ENCODE data around the gene TMEM141. TPM values are rescaled to one million over a fixed set of nuclear protein-coding genes. Genes with fewer than 3 reads are reported as not detected.
A peak's percentile ranks its signal among the peaks of the same experiment; 100 is the strongest.

The TMEM141 gene
- total RNA-seq (10 to 100 TPM; 38.9 to 76.9 TPM), polyA plus RNA-seq (ENCODE audit: insufficient read length in 2 of 2) (10 to 100 TPM; 51.7 to 55.4 TPM)
- long read RNA-seq, donor 1, transcript TMEM141-204 (4 exons, 683 nt), result minor isoform, 9 of 34 reads
- long read RNA-seq, donor 1, transcript TMEM141-201 (5 exons, 768 nt), result major isoform, 21 of 34 reads
- long read RNA-seq, donor 1, partial matches to known transcripts, result 0 of 34 reads
- long read RNA-seq, donor 1, other reads (novel, unspliced or antisense), result 0 of 34 reads
- long read RNA-seq, donor 2, transcript TMEM141-201 (5 exons, 768 nt), result major isoform, 9 of 11 reads
- long read RNA-seq, donor 2, partial matches to known transcripts, result 0 of 11 reads
- long read RNA-seq, donor 2, other reads (novel, unspliced or antisense), result 0 of 11 reads
- long read RNA-seq, donor 3, transcript TMEM141-201 (5 exons, 768 nt), result major isoform, 8 of 13 reads
- long read RNA-seq, donor 3, partial matches to known transcripts, result 0 of 13 reads
- long read RNA-seq, donor 3, other reads (novel, unspliced or antisense), result 0 of 13 reads
- long read RNA-seq, donor 4, transcript TMEM141-201 (5 exons, 768 nt), result major isoform, 69 of 98 reads
- long read RNA-seq, donor 4, transcript TMEM141-204 (4 exons, 683 nt), result minor isoform, 6 of 98 reads
- long read RNA-seq, donor 4, transcript TMEM141-202 (5 exons, 839 nt), result minor isoform, 8 of 98 reads
- long read RNA-seq, donor 4, partial matches to known transcripts, result 9 of 98 reads
- long read RNA-seq, donor 4, other reads (novel, unspliced or antisense), result 6 of 98 reads

DNA sequence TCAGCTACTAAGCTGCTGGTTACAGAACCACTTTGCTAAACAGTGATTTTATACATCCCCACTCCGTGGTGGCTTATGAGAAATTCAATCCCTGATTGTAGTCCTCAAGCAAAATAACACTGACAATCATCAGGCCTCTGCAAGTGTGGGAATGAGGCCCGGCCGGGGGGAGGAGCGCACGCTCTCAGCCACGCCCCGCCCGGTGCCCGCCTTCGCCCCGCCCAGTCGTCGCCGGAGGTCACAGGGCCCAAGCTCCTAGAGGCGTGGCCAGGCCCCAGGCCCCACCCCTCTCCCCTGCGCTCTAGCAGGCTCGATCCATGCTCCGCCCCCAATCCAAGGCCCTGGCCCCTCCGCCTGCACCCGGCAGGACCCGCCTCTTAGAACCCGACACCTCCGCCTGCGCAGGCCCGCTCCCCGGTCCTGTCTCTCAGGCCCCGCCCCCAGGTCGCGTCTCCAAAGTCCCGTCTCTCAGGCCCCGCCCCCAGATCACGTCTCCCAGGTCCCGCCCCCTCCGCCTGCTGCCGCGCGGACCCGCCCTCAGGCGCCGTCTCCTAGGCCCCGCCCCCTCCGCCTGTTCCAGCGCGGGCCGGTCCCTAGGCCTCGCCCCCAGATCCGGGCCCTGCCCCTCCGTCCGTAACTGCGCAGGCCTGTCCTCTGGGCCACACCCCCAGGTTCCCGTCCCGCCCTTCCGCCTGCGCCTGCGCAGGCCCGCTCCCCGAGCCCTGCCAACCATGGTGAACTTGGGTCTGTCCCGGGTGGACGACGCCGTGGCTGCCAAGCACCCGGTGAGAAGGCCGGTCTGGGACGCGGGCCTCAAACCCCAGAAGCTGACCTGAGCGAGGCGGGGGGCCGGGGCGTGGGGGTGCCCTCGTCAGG is at the start of gene TMEM141:
TSS of gene TMEM141 (plus strand) at position 705 of the 876 bp plus-strand sequence. CDS start at position 732, 27 bp downstream.
- H3K4me1 ChIP-seq (ENCODE audit: control insufficient read depth, insufficient read depth, low read length), result peaks cover 39% of the 10 kb centered on the region
- under 1% methylated on average over 67 of the region's 70 CpGs for WGBS (ENCODE audit: insufficient coverage)
- peak within 1 kb of the TSS; percentile 95 for H3K27ac ChIP-seq (ENCODE audit: low read depth, low read length)
- DNase-seq (ENCODE audit: low read depth in 4 of 6, low spot score in 6 of 6), result peak; percentile 85 to 100 (median 98)
- peak within 1 kb of the TSS; percentile 88 for H3K4me3 ChIP-seq (ENCODE audit: low read depth, low read length)
- H3K9me3 ChIP-seq (ENCODE audit: control insufficient read depth, insufficient read depth, low read length), result no peaks in the 10 kb centered on the region
- no peaks in the 10 kb centered on the region for H3K27me3 ChIP-seq (ENCODE audit: control insufficient read depth, insufficient read depth, low read length)
- peaks cover 26% of the 10 kb centered on the region for H3K36me3 ChIP-seq (ENCODE audit: control insufficient read depth, insufficient read depth, low read length)

DNA sequence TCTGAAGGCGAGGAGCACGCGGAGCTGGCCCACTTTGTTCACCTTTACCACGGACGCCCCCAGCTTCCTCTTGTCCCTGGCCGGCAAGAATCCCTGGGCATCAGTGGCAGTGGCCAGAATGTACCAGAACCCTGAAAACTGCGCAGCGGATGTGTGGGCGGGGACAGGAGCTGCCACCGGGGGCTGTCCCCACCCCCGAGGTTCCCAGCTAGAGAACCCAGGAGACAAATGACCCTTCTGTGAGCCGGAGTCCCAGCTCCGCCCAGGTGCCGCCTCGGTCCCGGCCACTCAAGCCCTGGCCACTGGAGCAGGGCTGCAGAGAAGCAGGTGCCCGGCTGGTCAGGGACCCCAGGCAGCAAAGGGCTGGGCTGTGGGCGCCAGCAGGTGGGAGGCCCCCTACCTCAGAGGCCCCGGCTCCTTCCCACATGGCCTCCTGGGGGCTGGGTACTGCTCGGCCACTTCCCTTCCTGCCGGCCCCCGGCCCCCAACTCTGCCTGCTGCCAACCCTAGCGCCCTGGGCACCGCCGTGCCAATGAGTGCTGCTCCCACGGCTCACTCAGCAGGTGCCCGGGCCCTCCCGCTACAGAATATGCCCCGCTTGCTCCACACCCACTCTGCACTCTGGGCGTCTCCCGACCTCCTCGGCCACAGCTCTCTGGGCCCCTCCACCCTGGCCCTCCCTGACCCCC is 49.1 kb upstream of the TMEM141 start:
- peaks cover 3% of the 10 kb centered on the region for H3K36me3 ChIP-seq (ENCODE audit: control insufficient read depth, insufficient read depth, low read length)
- H3K27me3 ChIP-seq (ENCODE audit: control insufficient read depth, insufficient read depth, low read length), result peaks cover 23% of the 10 kb centered on the region
- H3K9me3 ChIP-seq (ENCODE audit: control insufficient read depth, insufficient read depth, low read length), result no peaks in the 10 kb centered on the region
- no peak for DNase-seq (ENCODE audit: low read depth in 4 of 6, low spot score in 6 of 6)
- peaks cover 21% of the 10 kb centered on the region for H3K4me1 ChIP-seq (ENCODE audit: control insufficient read depth, insufficient read depth, low read length)
- H3K4me3 ChIP-seq (ENCODE audit: low read depth, low read length), result no peak overlapping the region
- H3K27ac ChIP-seq (ENCODE audit: low read depth, low read length), result no peak overlapping the region
- 48% methylated on average over 32 of the region's 32 CpGs for WGBS (ENCODE audit: insufficient coverage)

DNA sequence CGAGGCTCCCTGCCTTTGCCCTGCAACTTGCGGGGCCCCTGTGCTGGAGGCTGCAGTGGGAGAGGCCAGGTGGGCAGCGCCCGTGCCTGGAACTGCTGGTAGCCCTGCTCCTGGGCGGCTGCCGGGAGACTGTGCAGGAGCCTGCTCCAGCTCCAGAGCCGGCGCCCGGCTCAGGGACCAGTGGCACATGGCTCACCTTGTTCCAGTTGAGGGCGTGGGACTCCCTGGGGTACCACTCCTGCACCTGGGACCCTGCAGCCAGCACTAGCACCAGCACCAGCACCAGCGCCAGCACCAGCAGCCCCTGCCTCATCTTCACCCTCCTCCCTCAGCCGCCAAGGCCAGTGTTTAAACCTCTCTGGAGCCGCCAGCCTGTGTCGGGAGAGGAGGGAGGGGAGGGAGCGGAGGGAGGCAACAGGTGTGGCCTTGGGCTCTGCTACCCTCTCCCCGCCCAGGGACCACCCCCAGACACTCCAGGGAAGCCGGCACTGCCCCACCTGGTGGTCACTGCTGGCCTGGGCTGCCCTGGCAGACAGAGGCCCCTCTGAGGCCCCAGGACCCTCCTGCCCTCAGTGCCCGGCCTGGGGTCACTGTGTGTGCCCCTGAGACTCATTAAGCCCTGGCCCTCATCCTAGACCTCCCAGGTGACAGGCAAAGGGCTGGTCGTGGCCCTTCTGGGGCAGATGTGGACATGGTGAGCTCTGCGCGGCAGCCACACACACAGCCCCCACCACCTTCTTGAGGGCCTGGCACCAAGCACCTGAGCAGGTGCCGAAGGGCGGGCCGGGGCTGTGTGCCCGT is 48.4 kb upstream of the TMEM141 start, which contains the start of gene LCN10:
TSS of gene LCN10 (minus strand) at position 350 of the 801 bp plus-strand sequence. CDS start at position 313, 37 bp downstream.
- no peak within 1 kb of the TSS for H3K4me3 ChIP-seq (ENCODE audit: low read depth, low read length)
- peaks cover 23% of the 10 kb centered on the region for H3K27me3 ChIP-seq (ENCODE audit: control insufficient read depth, insufficient read depth, low read length)
- 56% methylated on average over 16 of the region's 25 CpGs for WGBS (ENCODE audit: insufficient coverage)
- no peak within 1 kb of the TSS for H3K27ac ChIP-seq (ENCODE audit: low read depth, low read length)
- no peak for DNase-seq (ENCODE audit: low read depth in 4 of 6, low spot score in 6 of 6)
- peaks cover 21% of the 10 kb centered on the region for H3K4me1 ChIP-seq (ENCODE audit: control insufficient read depth, insufficient read depth, low read length)
- no peaks in the 10 kb centered on the region for H3K9me3 ChIP-seq (ENCODE audit: control insufficient read depth, insufficient read depth, low read length)
- peaks cover 3% of the 10 kb centered on the region for H3K36me3 ChIP-seq (ENCODE audit: control insufficient read depth, insufficient read depth, low read length)

DNA sequence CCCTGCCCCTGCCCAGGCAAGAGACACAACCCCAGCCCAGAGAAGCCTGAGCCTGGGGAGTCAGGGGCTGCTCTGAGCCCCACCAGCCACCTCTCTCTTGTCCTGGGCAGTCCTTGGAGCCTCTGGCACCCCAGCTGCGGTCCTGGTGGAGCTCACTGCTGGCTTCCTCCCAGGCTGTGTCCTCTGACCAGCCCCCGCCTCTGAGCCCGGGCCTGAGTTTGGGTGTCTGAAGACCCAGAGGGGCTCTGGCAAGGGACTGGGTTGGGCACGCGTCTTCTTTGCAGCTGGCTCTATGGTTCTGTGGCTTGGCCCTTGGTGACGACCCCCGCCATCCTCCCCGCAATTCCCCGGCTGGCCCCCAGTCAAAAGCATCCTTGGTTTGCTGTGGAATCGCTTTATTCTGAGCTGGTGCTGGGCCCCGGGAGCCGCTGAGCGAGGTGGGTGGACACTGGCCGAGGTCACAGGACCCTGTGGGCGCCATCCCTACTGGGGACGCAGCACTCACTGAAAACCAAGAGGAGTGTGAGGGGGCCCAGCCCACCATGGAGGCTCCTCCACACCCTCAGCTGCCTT is 47.4 kb upstream of the TMEM141 start:
- Histone ChIP-seq H3K4me3 (ENCODE audit: low read depth, low read length) (no peak overlapping the region), H3K27ac (ENCODE audit: low read depth, low read length) (no peak overlapping the region), H3K27me3 (ENCODE audit: control insufficient read depth, insufficient read depth, low read length) (peaks cover 23% of the 10 kb centered on the region), H3K4me1 (ENCODE audit: control insufficient read depth, insufficient read depth, low read length) (peaks cover 28% of the 10 kb centered on the region), H3K36me3 (ENCODE audit: control insufficient read depth, insufficient read depth, low read length) (peaks cover 3% of the 10 kb centered on the region), H3K9me3 (ENCODE audit: control insufficient read depth, insufficient read depth, low read length) (no peaks in the 10 kb centered on the region)
- DNase-seq (ENCODE audit: low read depth in 4 of 6, low spot score in 6 of 6), result no peak
- WGBS (ENCODE audit: insufficient coverage), result 74% methylated on average over 16 of the region's 16 CpGs

DNA sequence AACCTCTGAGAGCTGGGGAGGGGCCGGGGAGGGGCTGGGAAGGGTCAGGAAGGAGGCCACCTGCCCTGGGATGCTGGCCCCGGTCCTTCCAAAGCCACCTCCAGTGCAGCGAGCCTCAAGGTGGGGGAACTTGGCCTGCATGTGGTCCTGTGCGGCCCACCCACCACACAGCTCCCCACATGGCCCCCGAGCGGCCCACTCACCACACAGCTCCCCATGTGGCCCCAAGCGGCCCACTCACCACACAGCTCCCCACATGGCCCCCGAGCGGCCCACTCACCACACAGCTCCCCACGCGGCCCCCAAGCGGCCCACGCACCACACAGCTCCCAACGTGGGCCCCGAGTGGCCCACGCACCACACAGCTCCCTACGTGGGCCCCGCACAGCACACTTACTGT is 46.4 kb upstream of the TMEM141 start:
- Histone ChIP-seq H3K9me3 (ENCODE audit: control insufficient read depth, insufficient read depth, low read length) (no peaks in the 10 kb centered on the region), H3K27ac (ENCODE audit: low read depth, low read length) (no peak overlapping the region), H3K4me1 (ENCODE audit: control insufficient read depth, insufficient read depth, low read length) (peaks cover 29% of the 10 kb centered on the region), H3K27me3 (ENCODE audit: control insufficient read depth, insufficient read depth, low read length) (peaks cover 23% of the 10 kb centered on the region), H3K36me3 (ENCODE audit: control insufficient read depth, insufficient read depth, low read length) (peaks cover 3% of the 10 kb centered on the region), H3K4me3 (ENCODE audit: low read depth, low read length) (no peak overlapping the region)
- DNase-seq (ENCODE audit: low read depth in 4 of 6, low spot score in 6 of 6), result no peak
- 89% methylated on average over 14 of the region's 18 CpGs for WGBS (ENCODE audit: insufficient coverage)

DNA sequence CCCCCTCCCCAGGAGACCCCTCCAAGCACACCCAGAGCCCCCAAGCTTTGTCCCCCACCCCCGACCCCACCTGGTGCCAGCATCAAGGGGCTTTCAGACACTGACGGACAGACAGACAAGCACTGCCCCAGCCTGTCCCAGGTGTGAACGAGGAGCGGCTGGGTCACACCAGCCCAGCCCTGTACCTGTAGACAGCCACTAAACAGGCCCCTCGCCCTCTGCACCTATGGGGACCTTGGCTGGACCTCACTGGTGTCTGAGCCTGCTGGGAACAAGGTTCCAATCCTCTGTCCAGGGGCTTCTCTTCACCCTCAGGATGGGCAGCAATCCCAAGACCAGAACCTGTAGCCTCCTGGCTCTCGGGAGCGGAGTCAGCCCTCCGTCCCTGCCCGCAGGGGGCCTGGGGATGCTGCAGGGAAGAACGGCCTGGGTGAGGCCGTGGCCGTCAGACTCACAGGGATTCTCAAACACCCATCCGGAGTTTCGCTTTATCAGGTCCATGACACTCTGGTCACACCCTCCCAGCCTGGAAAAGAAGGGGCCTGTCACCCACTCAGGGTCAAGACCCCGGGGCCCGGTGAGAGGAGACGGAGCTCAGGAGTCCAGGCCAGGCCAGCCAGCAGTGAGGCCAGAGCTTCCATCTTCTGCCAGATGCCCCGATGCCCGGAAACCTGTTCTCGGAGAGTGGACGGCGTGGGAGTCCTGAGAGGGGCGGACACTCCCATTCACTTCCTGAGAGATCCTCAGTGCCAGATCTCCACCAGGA is 45.6 kb upstream of the TMEM141 start:
- no peak overlapping the region for H3K4me3 ChIP-seq (ENCODE audit: low read depth, low read length)
- peaks cover 23% of the 10 kb centered on the region for H3K27me3 ChIP-seq (ENCODE audit: control insufficient read depth, insufficient read depth, low read length)
- peaks cover 29% of the 10 kb centered on the region for H3K4me1 ChIP-seq (ENCODE audit: control insufficient read depth, insufficient read depth, low read length)
- H3K9me3 ChIP-seq (ENCODE audit: control insufficient read depth, insufficient read depth, low read length), result no peaks in the 10 kb centered on the region
- H3K27ac ChIP-seq (ENCODE audit: low read depth, low read length), result no peak overlapping the region
- H3K36me3 ChIP-seq (ENCODE audit: control insufficient read depth, insufficient read depth, low read length), result peaks cover 3% of the 10 kb centered on the region
- DNase-seq (ENCODE audit: low read depth in 4 of 6, low spot score in 6 of 6), result no peak
- WGBS (ENCODE audit: insufficient coverage), result 80% methylated on average over 22 of the region's 23 CpGs

DNA sequence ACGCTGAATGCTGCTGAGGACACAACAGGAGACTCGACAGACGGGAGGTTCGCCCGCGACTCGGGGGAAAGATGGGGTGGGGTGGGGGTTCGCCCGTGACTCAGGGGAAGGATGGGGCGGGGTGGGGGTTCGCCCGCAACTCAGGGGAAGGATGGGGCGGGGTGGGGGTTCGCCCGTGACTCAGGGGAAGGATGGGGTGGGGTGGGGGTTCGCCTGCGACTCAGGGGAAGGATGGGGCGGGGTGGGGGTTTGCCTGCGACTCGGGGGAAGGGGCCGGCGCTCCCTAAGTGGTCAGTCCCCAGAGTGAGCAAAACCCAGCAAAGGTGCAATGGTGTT is 45.0 kb upstream of the TMEM141 start:
- peaks cover 18% of the 10 kb centered on the region for H3K27me3 ChIP-seq (ENCODE audit: control insufficient read depth, insufficient read depth, low read length)

DNA sequence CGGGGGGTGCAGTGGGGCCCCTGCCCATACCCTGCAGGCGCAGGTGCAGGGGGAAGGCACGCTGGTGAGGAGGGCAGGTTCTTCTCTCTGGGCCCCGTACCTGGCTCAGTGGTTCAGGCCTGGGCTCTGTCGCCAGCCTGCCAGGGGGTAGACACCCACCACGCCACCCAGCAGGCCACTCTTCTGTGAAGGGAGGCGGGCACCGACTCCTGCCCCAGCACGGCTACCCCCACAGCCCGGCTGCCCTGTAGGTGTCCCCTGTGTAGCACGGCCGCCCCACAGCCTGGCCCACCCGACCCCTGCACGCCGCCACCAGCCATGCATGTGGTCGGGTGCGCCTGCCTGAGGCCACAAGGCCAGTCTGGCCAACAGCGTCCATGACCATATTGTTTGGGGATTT is 44.5 kb upstream of the TMEM141 start:
- H3K4me1 ChIP-seq (ENCODE audit: control insufficient read depth, insufficient read depth, low read length), result peaks cover 19% of the 10 kb centered on the region
- no peak overlapping the region for H3K27ac ChIP-seq (ENCODE audit: low read depth, low read length)
- H3K36me3 ChIP-seq (ENCODE audit: control insufficient read depth, insufficient read depth, low read length), result peaks cover 3% of the 10 kb centered on the region
- H3K9me3 ChIP-seq (ENCODE audit: control insufficient read depth, insufficient read depth, low read length), result no peaks in the 10 kb centered on the region
- no peak for DNase-seq (ENCODE audit: low read depth in 4 of 6, low spot score in 6 of 6)
- WGBS (ENCODE audit: insufficient coverage), result 90% methylated on average over 13 of the region's 18 CpGs
- no peak overlapping the region for H3K4me3 ChIP-seq (ENCODE audit: low read depth, low read length)
- H3K27me3 ChIP-seq (ENCODE audit: control insufficient read depth, insufficient read depth, low read length), result peaks cover 14% of the 10 kb centered on the region

More for the DNA sequence above, 45.0 kb upstream of the TMEM141 start:
- H3K4me1 ChIP-seq (ENCODE audit: control insufficient read depth, insufficient read depth, low read length), result peaks cover 24% of the 10 kb centered on the region
- no peak for DNase-seq (ENCODE audit: low read depth in 4 of 6, low spot score in 6 of 6)
- peaks cover 3% of the 10 kb centered on the region for H3K36me3 ChIP-seq (ENCODE audit: control insufficient read depth, insufficient read depth, low read length)
- WGBS (ENCODE audit: insufficient coverage), result 96% methylated on average over 4 of the region's 22 CpGs
- H3K9me3 ChIP-seq (ENCODE audit: control insufficient read depth, insufficient read depth, low read length), result no peaks in the 10 kb centered on the region
- no peak overlapping the region for H3K4me3 ChIP-seq (ENCODE audit: low read depth, low read length)
- H3K27ac ChIP-seq (ENCODE audit: low read depth, low read length), result no peak overlapping the region

Measured in spinal cord (tissue), 10 donors.